IMR-90 (cell line): ENCODE measurements around the gene ENTPD3.

Experiments used
- MAZ ChIP-seq: IDR thresholded peaks from 2 replicates; pipeline ENCODE4 v1.6.1; 2012; ENCODE audit warnings: low read depth, mild to moderate bottlenecking, low read length, improper control_type of control experiment, moderate library complexity, borderline replicate concordance
- MXI1 ChIP-seq: IDR thresholded peaks from 2 replicates; pipeline ENCODE4 v1.6.1; 2012; ENCODE audit warnings: low read depth, mild to moderate bottlenecking, low read length, moderate library complexity, borderline replicate concordance
- POLR2A ChIP-seq: IDR thresholded peaks from 2 replicates; pipeline ENCODE4 v1.6.1; 2012; ENCODE audit warnings: mild to moderate bottlenecking, low read depth, low read length
- RAD21 ChIP-seq: IDR thresholded peaks from 2 replicates; pipeline ENCODE4 v1.6.1; 2012; ENCODE audit warnings: low read length, improper control_type of control experiment
- SMC3 ChIP-seq: fragments of 150-350 bp; IDR thresholded peaks from 2 replicates; pipeline ENCODE4 v1.6.1; 2016; ENCODE audit warnings: low read depth, mild to moderate bottlenecking, antibody characterized with exemption, low read length, moderate library complexity
- TF ChIP-seq, protein P1 (sequence below): conservative IDR thresholded peaks from 2 replicates; pipeline ENCODE4 v1.5.1; 2012; ENCODE audit warnings: mild to moderate bottlenecking, low read depth, low read length, improper control_type of control experiment

DNA sequence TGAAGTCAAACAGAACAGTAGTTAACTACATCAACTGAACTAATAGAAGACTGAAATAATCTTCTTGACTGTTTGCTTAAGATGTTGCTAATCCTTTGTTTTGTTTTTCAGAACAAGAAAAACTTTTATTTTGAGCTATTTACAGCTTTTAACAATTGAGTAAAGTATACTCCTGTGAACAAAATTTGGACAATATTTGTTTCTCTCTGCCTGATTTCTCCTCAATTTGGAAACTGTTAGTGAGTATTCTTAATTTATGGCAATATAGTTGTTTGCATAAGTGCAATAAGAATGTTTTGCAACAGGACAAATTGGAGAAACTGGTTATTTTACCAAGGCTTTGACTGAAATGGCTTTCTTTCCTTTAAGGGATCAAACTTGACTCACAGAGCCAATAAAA is 36.5 kb upstream of the ENTPD3 start:
- TF ChIP-seq, protein P1, sequence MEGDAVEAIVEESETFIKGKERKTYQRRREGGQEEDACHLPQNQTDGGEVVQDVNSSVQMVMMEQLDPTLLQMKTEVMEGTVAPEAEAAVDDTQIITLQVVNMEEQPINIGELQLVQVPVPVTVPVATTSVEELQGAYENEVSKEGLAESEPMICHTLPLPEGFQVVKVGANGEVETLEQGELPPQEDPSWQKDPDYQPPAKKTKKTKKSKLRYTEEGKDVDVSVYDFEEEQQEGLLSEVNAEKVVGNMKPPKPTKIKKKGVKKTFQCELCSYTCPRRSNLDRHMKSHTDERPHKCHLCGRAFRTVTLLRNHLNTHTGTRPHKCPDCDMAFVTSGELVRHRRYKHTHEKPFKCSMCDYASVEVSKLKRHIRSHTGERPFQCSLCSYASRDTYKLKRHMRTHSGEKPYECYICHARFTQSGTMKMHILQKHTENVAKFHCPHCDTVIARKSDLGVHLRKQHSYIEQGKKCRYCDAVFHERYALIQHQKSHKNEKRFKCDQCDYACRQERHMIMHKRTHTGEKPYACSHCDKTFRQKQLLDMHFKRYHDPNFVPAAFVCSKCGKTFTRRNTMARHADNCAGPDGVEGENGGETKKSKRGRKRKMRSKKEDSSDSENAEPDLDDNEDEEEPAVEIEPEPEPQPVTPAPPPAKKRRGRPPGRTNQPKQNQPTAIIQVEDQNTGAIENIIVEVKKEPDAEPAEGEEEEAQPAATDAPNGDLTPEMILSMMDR: no peak
- TF ChIP-seq SMC3 (no peak), MXI1 (no peak), RAD21 (no peak), POLR2A (no peak), MAZ (no peak)
